Osteocyte (in vitro differentiated cells): ENCODE data around the gene PP2D1. TPM values are rescaled to one million over a fixed set of nuclear protein-coding genes. Genes with fewer than 3 reads are reported as not detected.
A peak's percentile ranks its signal among the peaks of the same experiment; 100 is the strongest.

Source experiments
- DNase-seq: peaks from one replicate; pipeline ENCODE4 v3.0.0; 2021; ENCODE audit warnings: mixed read lengths; ENCODE audit not compliant: unreplicated experiment; ENCODE audit errors: extremely low spot score
- H3K27ac Mint-ChIP-seq: one replicate; pipeline ENCODE4 v1.8.0; 2021; ENCODE audit warnings: mild to moderate bottlenecking, mixed read lengths; ENCODE audit not compliant: unreplicated experiment
- H3K27me3 Mint-ChIP-seq: one replicate; pipeline ENCODE4 v1.8.0; 2021; ENCODE audit warnings: mixed read lengths; ENCODE audit not compliant: unreplicated experiment
- H3K36me3 Mint-ChIP-seq: one replicate; pipeline ENCODE4 v1.8.0; 2021; ENCODE audit warnings: mixed read lengths; ENCODE audit not compliant: unreplicated experiment
- H3K4me1 Mint-ChIP-seq: one replicate; pipeline ENCODE4 v1.8.0; 2021; ENCODE audit warnings: mixed read lengths; ENCODE audit not compliant: unreplicated experiment
- H3K4me3 Mint-ChIP-seq: one replicate; pipeline ENCODE4 v1.8.0; 2021; ENCODE audit warnings: mild to moderate bottlenecking, moderate library complexity, mixed read lengths; ENCODE audit not compliant: unreplicated experiment
- H3K9me3 Mint-ChIP-seq: one replicate; pipeline ENCODE4 v1.8.0; 2021; ENCODE audit warnings: mixed read lengths; ENCODE audit not compliant: unreplicated experiment
- total RNA-seq: library from RNA; stranded (reverse); gene quantifications from 2 replicates; pipeline ENCODE4 v1.2.1, GENCODE V29; 2021
- TF ChIP-seq, protein P1 (sequence below): fragments of 200-600 bp; sonication (generic); IDR thresholded peaks from 2 replicates; pipeline ENCODE4 v1.5.0; 2021; ENCODE audit warnings: antibody characterized with exemption, mild to moderate bottlenecking, moderate library complexity

Gene PP2D1
- total RNA-seq, 1 donor from 2014 or later, result not detected

DNA sequence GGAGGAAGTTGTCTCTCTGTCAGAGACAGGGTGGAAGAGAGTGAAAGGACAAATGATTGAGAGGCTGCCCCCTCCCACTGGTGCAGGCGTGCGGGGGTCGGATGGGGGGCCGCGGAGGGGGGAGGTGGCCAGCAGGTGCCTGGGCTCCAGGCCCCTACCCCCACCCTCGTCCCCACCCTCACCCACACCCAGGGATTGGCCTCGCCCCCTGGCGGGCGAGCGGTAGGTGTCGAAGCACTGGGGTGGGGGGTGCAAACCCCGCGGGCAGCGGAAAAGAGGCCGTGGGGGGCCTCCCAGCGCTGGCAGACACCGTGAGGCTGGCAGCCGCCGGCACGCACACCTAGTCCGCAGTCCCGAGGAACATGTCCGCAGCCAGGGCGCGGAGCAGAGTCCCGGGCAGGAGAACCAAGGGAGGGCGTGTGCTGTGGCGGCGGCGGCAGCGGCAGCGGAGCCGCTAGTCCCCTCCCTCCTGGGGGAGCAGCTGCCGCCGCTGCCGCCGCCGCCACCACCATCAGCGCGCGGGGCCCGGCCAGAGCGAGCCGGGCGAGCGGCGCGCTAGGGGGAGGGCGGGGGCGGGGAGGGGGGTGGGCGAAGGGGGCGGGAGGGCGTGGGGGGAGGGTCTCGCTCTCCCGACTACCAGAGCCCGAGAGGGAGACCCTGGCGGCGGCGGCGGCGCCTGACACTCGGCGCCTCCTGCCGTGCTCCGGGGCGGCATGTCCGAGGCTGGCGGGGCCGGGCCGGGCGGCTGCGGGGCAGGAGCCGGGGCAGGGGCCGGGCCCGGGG is 27.9 kb upstream of the PP2D1 start, which contains the start of gene KAT2B:
KAT2B (plus strand) TSS at position 682 of the 783 bp plus-strand sequence; CDS start at position 714, 32 bp downstream.
- peak; percentile 92 for DNase-seq
- H3K9me3 Mint-ChIP-seq, result no peaks in the 10 kb centered on the region
- peaks cover 38% of the 10 kb centered on the region for H3K4me1 Mint-ChIP-seq
- H3K27ac Mint-ChIP-seq, result peak within 1 kb of the TSS; percentile 92
- peak within 1 kb of the TSS; percentile 96 for H3K4me3 Mint-ChIP-seq
- H3K27me3 Mint-ChIP-seq, result no peaks in the 10 kb centered on the region
- no peaks in the 10 kb centered on the region for H3K36me3 Mint-ChIP-seq
- TF ChIP-seq, protein P1, sequence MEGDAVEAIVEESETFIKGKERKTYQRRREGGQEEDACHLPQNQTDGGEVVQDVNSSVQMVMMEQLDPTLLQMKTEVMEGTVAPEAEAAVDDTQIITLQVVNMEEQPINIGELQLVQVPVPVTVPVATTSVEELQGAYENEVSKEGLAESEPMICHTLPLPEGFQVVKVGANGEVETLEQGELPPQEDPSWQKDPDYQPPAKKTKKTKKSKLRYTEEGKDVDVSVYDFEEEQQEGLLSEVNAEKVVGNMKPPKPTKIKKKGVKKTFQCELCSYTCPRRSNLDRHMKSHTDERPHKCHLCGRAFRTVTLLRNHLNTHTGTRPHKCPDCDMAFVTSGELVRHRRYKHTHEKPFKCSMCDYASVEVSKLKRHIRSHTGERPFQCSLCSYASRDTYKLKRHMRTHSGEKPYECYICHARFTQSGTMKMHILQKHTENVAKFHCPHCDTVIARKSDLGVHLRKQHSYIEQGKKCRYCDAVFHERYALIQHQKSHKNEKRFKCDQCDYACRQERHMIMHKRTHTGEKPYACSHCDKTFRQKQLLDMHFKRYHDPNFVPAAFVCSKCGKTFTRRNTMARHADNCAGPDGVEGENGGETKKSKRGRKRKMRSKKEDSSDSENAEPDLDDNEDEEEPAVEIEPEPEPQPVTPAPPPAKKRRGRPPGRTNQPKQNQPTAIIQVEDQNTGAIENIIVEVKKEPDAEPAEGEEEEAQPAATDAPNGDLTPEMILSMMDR, result peak; percentile 75

DNA sequence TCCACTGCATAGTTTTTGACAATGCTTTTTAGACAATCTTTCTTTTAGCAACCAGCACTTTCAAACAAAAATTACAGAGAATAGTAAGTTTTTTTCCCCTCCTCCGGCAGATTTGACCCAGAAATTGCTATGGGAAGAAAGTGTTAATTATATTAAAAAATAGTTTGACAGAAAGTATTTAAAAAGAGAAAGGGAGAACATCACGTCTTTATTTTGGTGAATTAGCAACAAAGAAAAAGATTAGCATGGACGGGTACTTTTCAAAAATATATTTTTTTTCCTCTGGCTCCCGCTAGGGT is 27.4 kb upstream of the PP2D1 start:
- no peaks in the 10 kb centered on the region for H3K9me3 Mint-ChIP-seq
- H3K4me1 Mint-ChIP-seq, result peaks cover 38% of the 10 kb centered on the region
- H3K36me3 Mint-ChIP-seq, result no peaks in the 10 kb centered on the region
- DNase-seq, result no peak
- no peaks in the 10 kb centered on the region for H3K27me3 Mint-ChIP-seq
- H3K27ac Mint-ChIP-seq, result peak overlapping the region; percentile 79
- TF ChIP-seq, protein P1, result no peak
- H3K4me3 Mint-ChIP-seq, result peak overlapping the region; percentile 81

DNA sequence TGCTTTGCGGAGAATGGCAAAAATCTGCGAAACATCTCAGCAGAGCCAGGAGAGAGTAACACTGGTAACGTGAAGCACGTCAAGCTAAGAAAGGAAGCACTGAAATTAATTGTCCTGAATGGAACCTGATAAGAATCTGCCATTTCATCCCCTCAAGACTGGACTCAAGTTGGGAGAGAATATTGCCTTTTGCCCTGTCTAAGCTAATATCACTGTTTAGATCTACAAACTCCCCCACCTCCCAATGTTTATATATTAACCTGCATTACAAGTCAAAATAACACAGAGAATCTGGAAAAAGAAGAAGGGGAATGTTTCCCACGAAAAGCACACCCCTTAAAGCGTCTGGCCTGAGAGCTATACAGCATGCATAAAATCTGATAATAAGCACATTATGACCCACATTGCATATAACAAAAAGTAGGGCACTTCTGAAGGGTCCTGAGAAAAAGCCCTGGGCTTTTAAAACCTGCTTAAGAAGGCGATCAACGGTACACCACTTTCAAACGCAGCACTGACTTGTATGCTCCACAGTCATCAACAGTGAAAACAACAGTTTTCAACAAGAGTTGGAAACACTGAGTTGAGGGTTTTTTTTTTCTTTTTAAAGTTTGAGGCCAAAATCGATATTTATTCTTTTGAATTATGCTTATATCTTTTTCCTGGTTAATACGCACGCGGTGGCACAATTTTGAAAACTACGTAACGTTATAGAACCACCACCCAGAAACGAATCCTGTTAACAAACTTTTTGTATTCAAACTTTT is 26.8 kb upstream of the PP2D1 start:
- Mint-ChIP-seq H3K4me1 (peaks cover 35% of the 10 kb centered on the region), H3K9me3 (no peaks in the 10 kb centered on the region), H3K36me3 (no peaks in the 10 kb centered on the region), H3K27ac (peak overlapping the region; percentile 79), H3K4me3 (peak overlapping the region; percentile 81), H3K27me3 (no peaks in the 10 kb centered on the region)
- no peak for DNase-seq
- TF ChIP-seq, protein P1, result no peak

DNA sequence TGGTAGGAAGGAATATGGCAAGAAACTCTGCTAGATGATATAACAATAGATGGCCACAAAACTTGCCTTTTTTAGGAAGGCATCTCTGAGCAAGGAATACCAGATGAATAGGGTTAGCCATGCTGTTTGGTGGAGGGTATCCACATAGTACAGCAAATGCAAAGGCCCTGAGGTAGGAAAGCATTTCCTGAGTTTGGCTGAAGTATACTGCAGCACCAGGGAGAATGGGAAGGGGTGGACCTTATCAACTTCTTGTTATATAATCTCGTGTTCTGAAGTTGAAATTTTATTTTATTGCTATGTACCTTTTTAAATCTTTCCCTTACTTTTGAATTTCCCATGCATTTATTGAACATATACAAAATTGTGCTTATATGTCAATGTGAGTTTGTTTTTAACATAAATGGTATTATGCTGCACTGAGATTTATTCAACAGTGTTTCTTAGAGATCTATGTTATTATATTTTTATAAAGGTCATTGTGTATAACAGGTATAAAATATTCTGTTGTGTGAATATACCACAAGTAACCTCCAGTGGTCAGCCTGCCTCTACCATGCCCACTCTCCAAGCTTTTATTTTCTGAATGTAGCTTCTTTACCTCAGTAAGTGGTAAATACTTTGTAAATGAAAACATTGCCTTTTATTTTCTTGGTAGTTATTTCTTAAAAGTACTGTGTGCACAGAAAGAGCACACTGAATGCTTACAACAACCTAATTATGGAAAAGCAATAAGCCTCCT is 25.4 kb upstream of the PP2D1 start:
- Mint-ChIP-seq H3K4me3 (no peak overlapping the region), H3K36me3 (no peaks in the 10 kb centered on the region), H3K4me1 (peaks cover 22% of the 10 kb centered on the region), H3K27me3 (no peaks in the 10 kb centered on the region), H3K9me3 (no peaks in the 10 kb centered on the region), H3K27ac (no peak overlapping the region)
- no peak for DNase-seq
- TF ChIP-seq, protein P1, result peak; percentile 10
